Cardiac ventricle fibroblast (primary cell): ENCODE results near the gene NEO1. TPM values are rescaled to one million over a fixed set of nuclear protein-coding genes. Genes with fewer than 3 reads are reported as not detected.

Source experiments
- total RNA-seq: library from RNA; depleted of rRNA; stranded (reverse); fragments of >200 nt; gene quantifications from 2 replicates; pipeline ENCODE4 v1.2.3, GENCODE V29; 2015

Gene NEO1
- 23.2 and 25.7 TPM in 2 replicates for total RNA-seq

GRCh38 chr15:73051807-73052652 lies at the start of gene NEO1:
Gene NEO1, plus strand, starts transcription at chr15:73052463. Its CDS starts 213 bp downstream, at chr15:73052676.

